ENCODE data around the gene CENPF.

Gene CENPF, protein sequence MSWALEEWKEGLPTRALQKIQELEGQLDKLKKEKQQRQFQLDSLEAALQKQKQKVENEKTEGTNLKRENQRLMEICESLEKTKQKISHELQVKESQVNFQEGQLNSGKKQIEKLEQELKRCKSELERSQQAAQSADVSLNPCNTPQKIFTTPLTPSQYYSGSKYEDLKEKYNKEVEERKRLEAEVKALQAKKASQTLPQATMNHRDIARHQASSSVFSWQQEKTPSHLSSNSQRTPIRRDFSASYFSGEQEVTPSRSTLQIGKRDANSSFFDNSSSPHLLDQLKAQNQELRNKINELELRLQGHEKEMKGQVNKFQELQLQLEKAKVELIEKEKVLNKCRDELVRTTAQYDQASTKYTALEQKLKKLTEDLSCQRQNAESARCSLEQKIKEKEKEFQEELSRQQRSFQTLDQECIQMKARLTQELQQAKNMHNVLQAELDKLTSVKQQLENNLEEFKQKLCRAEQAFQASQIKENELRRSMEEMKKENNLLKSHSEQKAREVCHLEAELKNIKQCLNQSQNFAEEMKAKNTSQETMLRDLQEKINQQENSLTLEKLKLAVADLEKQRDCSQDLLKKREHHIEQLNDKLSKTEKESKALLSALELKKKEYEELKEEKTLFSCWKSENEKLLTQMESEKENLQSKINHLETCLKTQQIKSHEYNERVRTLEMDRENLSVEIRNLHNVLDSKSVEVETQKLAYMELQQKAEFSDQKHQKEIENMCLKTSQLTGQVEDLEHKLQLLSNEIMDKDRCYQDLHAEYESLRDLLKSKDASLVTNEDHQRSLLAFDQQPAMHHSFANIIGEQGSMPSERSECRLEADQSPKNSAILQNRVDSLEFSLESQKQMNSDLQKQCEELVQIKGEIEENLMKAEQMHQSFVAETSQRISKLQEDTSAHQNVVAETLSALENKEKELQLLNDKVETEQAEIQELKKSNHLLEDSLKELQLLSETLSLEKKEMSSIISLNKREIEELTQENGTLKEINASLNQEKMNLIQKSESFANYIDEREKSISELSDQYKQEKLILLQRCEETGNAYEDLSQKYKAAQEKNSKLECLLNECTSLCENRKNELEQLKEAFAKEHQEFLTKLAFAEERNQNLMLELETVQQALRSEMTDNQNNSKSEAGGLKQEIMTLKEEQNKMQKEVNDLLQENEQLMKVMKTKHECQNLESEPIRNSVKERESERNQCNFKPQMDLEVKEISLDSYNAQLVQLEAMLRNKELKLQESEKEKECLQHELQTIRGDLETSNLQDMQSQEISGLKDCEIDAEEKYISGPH (N-terminal part only)

GRCh38 chr1:214602764-214603657, at the start of gene CENPF:
Gene CENPF (plus strand): TSS chr1:214603195. CDS start chr1:214613755, 10,560 bp downstream.
- Histone ChIP-seq H3K9ac (ENCODE audit: insufficient read length) (peak within 1 kb of the TSS; percentile 96), H3K4me3 (peak within 1 kb of the TSS; percentile 99), H3K9me3 (ENCODE audit: low read depth, low read length) (no peaks in the 10 kb centered on the region), H3K27ac (peak within 1 kb of the TSS; percentile 83), H3K36me3 (ENCODE audit: insufficient read depth, low read length) (peaks cover 9% of the 10 kb centered on the region; the same call in 1 of the 2 replicates)
- DNase-seq (ENCODE audit: low read depth, low spot score): peak; percentile 98
- no peak for TF ChIP-seq EZH2 (IDR thresholded peaks at IDR 0.05)
- peak; percentile 69 for TF ChIP-seq POLR2AphosphoS5 (IDR thresholded peaks at IDR 0.05; ENCODE audit: borderline replicate concordance, low read depth, low read length)
- peak; percentile 80 for TF ChIP-seq FOXP2 (optimal IDR thresholded peaks at IDR 0.05; ENCODE audit: control extremely low read depth, extremely low read length, insufficient read depth)

DNA sequence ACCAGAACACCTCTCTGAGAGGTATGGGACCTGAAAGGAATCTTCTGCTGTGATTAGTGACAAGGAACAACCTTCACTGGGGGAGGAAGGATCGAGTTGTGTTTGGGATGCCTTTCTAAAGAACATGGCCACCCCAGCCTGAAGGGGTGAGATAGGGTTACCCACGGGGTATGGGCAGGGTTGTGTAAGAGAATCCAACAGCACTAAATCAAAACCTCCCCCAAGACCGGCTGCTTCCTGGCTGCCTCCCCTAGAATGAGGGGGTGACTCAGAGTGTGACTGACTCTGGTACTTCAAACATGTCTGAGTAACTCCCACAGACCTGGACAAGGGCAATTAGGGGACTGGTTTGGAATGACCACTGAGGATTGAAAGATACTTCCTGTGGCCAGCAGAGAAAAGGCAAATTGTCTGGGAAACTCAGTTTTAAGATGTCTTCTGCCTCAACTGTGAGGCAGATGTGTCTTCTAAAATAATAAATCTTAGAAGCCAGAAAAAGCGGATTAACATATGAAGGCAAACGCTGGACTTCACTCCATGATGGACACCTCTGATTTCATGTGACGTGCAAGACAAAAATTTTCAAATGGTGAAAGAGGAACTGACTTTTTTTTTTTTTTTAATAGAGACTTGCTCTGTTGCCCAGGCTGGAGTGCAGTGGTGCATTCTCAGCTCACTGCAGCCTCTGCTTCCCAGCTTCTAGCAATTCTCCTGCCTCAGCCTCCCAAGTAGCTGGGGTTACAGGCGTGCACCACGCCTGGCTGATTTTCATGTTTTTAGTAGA, 44.9 kb upstream of the CENPF start:
- Histone ChIP-seq H3K36me3 (ENCODE audit: insufficient read depth, low read length) (no peaks in the 10 kb centered on the region), H3K9me3 (ENCODE audit: low read depth, low read length) (peaks cover 2% of the 10 kb centered on the region; the same call in 1 of the 2 replicates), H3K27ac (no peak overlapping the region), H3K4me3 (no peak overlapping the region), H3K9ac (ENCODE audit: insufficient read length) (no peak overlapping the region)
- no peak for DNase-seq (ENCODE audit: low read depth, low spot score)
- no peak for TF ChIP-seq FOXP2 (optimal IDR thresholded peaks at IDR 0.05; ENCODE audit: control extremely low read depth, extremely low read length, insufficient read depth)
- TF ChIP-seq POLR2AphosphoS5 (IDR thresholded peaks at IDR 0.05; ENCODE audit: borderline replicate concordance, low read depth, low read length): no peak
- no peak for TF ChIP-seq EZH2 (IDR thresholded peaks at IDR 0.05)

DNA sequence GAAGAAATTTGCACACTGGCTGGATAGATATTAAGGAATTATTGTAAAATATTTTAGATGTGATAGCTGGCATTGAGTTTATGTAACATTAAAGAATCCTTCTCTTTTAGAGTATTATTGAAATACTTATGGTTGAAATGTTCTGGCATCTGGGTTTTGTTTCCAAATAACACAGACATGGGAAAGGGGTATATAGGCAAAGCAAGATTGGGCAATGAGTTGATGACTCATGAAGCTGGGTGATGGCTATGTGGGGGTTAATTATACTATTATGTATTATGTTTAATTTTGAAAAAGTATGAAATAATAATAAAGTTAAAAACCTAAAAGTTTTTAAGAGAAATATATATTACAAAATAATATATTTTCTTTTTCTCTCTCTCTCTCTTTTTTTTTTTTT, 39.1 kb upstream of the CENPF start:
- Histone ChIP-seq H3K9me3 (ENCODE audit: low read depth, low read length) (peaks cover 2% of the 10 kb centered on the region; the same call in 1 of the 2 replicates), H3K9ac (ENCODE audit: insufficient read length) (no peak overlapping the region), H3K27ac (no peak overlapping the region), H3K4me3 (no peak overlapping the region), H3K36me3 (ENCODE audit: insufficient read depth, low read length) (no peaks in the 10 kb centered on the region)
- TF ChIP-seq EZH2 (IDR thresholded peaks at IDR 0.05) (no peak), FOXP2 (optimal IDR thresholded peaks at IDR 0.05; ENCODE audit: control extremely low read depth, extremely low read length, insufficient read depth) (no peak), POLR2AphosphoS5 (IDR thresholded peaks at IDR 0.05; ENCODE audit: borderline replicate concordance, low read depth, low read length) (no peak)
- no peak for DNase-seq (ENCODE audit: low read depth, low spot score)

DNA sequence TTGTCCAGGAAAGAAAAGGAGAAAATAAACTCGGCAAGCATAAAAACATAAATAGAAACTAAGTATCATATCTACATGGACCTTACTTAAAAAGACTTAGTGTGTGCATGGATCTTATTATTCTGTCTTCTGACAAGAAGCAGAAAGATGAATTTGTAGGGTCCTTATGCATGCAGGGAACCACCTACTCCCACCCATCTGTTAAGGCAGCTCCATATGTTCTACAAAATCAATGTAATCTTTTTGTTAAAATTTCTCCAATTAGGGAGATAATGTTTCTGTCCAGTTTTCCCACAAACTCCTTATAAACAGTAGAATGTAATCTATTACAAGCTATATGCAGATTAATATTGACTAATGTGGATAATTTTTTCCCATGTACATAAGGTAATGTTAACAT, 37.7 kb upstream of the CENPF start:
- Histone ChIP-seq H3K4me3 (no peak overlapping the region), H3K9me3 (ENCODE audit: low read depth, low read length) (peaks cover 2% of the 10 kb centered on the region; the same call in 1 of the 2 replicates), H3K9ac (ENCODE audit: insufficient read length) (no peak overlapping the region), H3K36me3 (ENCODE audit: insufficient read depth, low read length) (no peaks in the 10 kb centered on the region), H3K27ac (no peak overlapping the region)
- DNase-seq (ENCODE audit: low read depth, low spot score): no peak
- TF ChIP-seq POLR2AphosphoS5 (IDR thresholded peaks at IDR 0.05; ENCODE audit: borderline replicate concordance, low read depth, low read length): no peak
- TF ChIP-seq EZH2 (IDR thresholded peaks at IDR 0.05): no peak
- no peak for TF ChIP-seq FOXP2 (optimal IDR thresholded peaks at IDR 0.05; ENCODE audit: control extremely low read depth, extremely low read length, insufficient read depth)

DNA sequence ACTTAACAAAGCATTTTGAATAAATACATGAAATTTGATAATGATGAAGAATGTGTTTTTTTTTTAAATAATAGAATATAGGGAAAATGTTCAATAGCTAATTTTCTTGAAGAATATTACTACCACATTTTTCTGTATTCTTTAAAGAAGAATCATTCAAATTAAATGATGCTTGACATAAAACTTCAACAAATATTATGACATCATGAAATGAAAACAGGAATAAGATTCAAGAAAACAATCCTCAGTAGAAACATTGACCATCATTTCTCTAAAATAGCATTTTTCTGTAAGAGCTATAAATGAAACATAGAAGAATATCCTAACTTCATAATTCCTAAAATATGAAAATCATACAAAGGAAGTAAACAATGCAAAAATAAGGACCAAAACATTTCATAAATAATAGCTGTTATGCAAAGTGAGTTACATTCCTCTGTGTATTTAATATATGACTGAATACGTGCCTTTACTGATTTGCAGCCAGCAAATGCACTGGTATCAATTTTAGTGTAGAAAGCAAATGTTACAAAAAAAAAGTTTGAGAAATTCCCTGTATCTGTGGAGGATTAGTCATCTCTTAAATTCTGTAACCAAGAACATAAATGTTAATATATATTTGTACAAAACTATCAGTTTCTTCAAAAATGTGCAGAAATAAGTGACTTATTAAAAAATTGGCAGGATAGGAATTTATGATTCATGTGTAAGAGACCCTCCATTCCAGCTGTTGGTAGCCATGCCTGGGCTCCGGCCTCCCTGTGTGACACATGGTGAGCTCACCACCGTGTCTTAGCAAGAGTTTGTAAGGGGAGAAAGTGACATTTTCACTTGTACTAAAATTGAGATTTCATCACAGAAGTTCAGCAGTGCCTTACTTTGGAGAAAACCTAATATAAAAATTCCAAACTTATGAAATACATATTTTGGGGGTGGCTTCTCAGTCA, 36.6 kb upstream of the CENPF start:
- peak overlapping the region; percentile 86 for H3K27ac ChIP-seq
- peaks cover 2% of the 10 kb centered on the region; the same call in 1 of the 2 replicates for H3K9me3 ChIP-seq (ENCODE audit: low read depth, low read length)
- TF ChIP-seq EZH2 (IDR thresholded peaks at IDR 0.05) (no peak), POLR2AphosphoS5 (IDR thresholded peaks at IDR 0.05; ENCODE audit: borderline replicate concordance, low read depth, low read length) (no peak), FOXP2 (optimal IDR thresholded peaks at IDR 0.05; ENCODE audit: control extremely low read depth, extremely low read length, insufficient read depth) (no peak)

GRCh38 chr1:214567481-214567980, 35.5 kb upstream of the CENPF start:
- peak; percentile 94 for DNase-seq (ENCODE audit: low read depth, low spot score)
- Histone ChIP-seq H3K27ac (peak overlapping the region; percentile 86), H3K9ac (ENCODE audit: insufficient read length) (no peak overlapping the region), H3K4me3 (peak overlapping the region; percentile 2), H3K9me3 (ENCODE audit: low read depth, low read length) (no peaks in the 10 kb centered on the region), H3K36me3 (ENCODE audit: insufficient read depth, low read length) (no peaks in the 10 kb centered on the region)
- TF ChIP-seq EZH2 (IDR thresholded peaks at IDR 0.05): no peak
- TF ChIP-seq POLR2AphosphoS5 (IDR thresholded peaks at IDR 0.05; ENCODE audit: borderline replicate concordance, low read depth, low read length): peak; percentile 48; the same call in 1 of the 2 replicates
- peak; percentile 99 for TF ChIP-seq FOXP2 (optimal IDR thresholded peaks at IDR 0.05; ENCODE audit: control extremely low read depth, extremely low read length, insufficient read depth)

More for the DNA sequence above, 36.6 kb upstream of the CENPF start:
- Histone ChIP-seq H3K4me3 (peak overlapping the region; percentile 2), H3K36me3 (ENCODE audit: insufficient read depth, low read length) (no peaks in the 10 kb centered on the region), H3K9ac (ENCODE audit: insufficient read length) (peak overlapping the region; percentile 29)
- DNase-seq (ENCODE audit: low read depth, low spot score): no peak

All from SK-N-MC (cell line).